GM10266 (cell line): Measurements from ENCODE around the gene SPATA33.
"Not testable (repeated sequence)": the region's sequence is repeated elsewhere in the genome, so short reads cannot be mapped to it uniquely, and the experiment has no call there.

Experiments used
- DNase-seq: peaks from one replicate; pipeline ENCODE4 v3.0.0; 2012; ENCODE audit errors: extremely low spot score
- TF ChIP-seq, protein P1 (sequence below): IDR thresholded peaks from 2 replicates; pipeline ENCODE4 v1.5.1; 2012; ENCODE audit warnings: mild to moderate bottlenecking, low read depth; ENCODE audit not compliant: control insufficient read depth, insufficient read depth; ENCODE audit errors: missing control alignments

The SPATA33 gene

DNA sequence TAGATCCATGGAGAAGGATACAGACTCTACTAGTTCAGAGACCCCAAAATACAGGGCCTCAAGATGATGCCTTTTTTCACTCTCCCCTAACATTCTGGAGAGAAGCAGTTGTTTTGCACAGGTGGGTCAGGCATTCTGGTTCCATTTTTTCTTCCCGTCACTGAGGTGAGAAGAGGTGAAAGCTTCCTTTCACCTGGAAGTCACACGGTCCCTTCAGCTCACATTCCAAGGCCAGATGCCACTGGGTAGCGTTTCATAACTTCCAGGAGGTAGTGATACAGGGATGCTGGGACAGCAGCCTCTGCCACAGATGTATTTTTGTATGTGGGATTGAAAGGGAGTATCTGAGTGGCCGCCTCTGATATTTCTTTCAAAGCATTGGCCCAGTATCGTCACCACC, 30.8 kb downstream of the SPATA33 start:
- TF ChIP-seq, protein P1, sequence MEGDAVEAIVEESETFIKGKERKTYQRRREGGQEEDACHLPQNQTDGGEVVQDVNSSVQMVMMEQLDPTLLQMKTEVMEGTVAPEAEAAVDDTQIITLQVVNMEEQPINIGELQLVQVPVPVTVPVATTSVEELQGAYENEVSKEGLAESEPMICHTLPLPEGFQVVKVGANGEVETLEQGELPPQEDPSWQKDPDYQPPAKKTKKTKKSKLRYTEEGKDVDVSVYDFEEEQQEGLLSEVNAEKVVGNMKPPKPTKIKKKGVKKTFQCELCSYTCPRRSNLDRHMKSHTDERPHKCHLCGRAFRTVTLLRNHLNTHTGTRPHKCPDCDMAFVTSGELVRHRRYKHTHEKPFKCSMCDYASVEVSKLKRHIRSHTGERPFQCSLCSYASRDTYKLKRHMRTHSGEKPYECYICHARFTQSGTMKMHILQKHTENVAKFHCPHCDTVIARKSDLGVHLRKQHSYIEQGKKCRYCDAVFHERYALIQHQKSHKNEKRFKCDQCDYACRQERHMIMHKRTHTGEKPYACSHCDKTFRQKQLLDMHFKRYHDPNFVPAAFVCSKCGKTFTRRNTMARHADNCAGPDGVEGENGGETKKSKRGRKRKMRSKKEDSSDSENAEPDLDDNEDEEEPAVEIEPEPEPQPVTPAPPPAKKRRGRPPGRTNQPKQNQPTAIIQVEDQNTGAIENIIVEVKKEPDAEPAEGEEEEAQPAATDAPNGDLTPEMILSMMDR, result no peak
- no peak for DNase-seq

DNA sequence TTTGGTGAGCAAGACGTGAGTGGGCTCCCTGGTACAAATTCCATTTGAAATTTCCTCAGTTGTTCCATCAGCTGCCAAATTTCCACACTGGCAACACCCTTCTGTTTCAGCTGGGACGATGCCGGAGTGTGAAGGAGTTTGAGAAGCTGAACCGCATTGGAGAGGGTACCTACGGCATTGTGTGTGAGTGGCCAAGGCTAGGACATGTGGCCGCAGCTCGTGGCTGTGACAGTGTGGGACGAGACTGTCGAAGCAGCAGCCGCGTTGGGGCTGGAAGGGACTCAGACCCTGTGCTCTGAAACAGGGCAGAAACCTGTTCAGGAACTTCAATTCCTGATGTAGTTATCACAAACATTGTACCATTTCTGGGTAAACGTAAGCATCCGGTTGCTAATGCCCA, 31.5 kb downstream of the SPATA33 start:
- DNase-seq, result no peak
- TF ChIP-seq, protein P1, result no peak

DNA sequence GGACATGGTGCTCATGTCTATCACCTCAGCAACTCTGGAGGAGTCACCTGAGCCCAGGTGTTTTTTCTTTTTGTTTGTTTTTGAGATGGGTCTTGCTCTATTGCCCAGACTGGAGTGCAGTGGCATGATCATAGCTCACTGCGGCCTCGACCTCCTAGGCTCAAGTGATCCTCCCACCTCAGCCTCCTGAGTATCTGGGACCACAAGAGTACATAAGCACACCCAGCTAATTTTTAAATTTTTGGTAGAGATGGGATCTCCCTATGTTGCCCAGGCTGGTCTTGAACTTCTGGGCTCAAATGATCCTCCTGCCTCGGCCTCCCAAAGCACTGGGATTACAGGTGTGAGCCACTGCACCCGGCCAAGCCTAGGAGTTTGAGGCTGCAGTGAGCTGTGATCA, 32.0 kb downstream of the SPATA33 start:
- not testable (repeated sequence) for DNase-seq

DNA sequence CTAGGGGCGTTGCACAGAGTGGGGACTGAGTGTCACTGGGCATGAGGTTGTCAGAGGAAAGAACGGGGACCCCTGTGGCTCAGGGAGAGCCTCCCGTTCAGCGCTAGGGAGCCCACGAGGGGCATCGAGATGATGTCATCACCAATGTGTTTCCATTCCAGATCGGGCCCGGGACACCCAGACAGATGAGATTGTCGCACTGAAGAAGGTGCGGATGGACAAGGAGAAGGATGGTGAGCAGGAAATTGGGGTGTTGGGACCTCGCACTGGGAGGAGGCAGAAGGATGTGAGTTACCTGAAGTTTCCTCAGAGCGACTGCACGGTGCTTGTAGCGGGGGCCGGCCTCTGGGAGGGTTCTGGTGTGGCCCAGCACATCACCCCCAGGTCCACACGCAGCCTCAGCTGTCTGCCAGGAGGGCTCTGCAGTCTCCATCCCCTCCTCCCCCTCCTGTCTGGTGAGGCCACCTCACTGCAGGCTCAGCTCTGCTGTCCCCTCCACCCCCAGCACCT, 32.8 kb downstream of the SPATA33 start:
- TF ChIP-seq, protein P1, result no peak
- peak; percentile 5 for DNase-seq

DNA sequence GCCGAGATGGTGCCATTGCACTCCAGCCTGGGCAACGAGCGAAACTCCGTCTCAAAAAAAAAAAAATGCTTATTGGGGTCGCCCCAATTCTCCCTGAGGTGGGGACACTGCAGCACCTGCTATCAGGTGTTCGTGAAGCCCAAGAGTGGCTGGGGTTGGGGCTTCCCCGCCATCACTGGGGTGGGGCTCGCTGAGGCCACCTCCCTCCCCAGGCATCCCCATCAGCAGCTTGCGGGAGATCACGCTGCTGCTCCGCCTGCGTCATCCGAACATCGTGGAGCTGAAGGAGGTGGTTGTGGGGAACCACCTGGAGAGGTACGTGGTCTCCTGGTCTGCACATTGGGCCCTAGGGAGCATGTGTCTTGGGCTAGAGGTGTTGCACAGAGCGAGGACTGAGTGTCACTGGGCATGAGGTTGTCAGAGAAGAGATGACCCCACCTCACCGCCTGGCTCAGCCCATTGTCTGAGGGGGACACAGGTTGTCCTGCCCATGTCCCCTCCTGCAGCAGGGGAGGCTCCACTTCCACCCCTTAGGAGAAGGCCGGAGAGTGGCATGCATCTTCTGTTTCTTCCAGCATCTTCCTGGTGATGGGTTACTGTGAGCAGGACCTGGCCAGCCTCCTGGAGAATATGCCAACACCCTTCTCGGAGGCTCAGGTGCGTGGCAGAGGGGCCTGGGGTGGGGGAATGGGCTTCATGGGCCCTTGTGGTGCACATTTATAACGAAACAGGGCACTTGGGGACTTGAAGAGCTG, 33.8 kb downstream of the SPATA33 start:
- DNase-seq, result no peak
- TF ChIP-seq, protein P1, result no peak

DNA sequence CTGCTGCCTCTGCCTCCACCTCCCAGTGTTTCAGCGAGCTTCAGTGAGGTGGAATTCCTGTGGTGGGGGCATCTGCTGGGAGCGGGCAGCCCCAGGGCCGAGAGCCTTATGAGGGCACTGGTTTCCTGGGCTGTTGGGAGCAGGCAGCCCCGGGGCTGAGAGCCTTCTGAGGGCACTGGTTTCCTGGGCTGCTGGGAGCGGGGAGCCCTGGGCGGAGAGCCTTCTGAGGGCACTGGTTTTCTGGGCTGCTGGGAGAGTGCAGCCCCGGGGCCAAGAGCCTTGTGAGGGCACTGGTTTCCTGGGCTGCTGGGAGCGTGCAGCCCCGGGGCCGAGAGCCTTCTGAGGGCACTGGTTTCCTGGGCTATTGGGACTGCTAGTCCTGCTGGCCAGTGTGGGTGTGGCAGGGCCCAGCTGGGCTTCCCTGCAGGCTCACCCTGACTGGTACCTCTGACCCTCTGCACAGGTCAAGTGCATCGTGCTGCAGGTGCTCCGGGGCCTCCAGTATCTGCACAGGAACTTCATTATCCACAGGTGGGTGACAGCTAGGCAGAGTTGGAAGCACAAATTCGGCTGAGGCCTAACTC, 34.4 kb downstream of the SPATA33 start:
- TF ChIP-seq, protein P1, result no peak

DNA sequence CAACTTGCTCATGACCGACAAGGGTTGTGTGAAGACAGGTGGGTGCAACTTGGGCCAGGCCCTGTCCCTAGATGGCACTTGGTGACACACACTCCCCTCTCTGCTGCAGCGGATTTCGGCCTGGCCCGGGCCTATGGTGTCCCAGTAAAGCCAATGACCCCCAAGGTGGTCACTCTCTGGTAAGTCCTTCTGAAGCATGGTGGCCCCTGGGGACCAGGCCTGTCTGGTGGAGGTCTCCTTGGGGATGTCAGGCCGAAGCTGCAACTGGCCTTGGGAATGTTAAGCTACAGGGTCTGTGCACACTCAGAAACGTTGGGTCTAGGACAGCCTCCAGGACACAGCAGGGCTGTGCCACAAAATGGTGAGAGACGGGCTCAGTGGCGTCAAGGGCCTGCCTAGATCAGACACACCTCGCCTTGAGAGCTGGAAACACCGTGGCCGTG, 35.7 kb downstream of the SPATA33 start:
- DNase-seq, result no peak
- TF ChIP-seq, protein P1, result no peak

More for the DNA sequence above, 34.4 kb downstream of the SPATA33 start:
- no peak for DNase-seq
